GM23338 (cell line): ENCODE data around the gene CUEDC1. TPM values are rescaled to one million over a fixed set of nuclear protein-coding genes. Genes with fewer than 3 reads are reported as not detected.

Source experiments
- CREB1 ChIP-seq: fragments of 250-450 bp; sonication (Bioruptor Pico); IDR thresholded peaks from 2 replicates; pipeline ENCODE4 v1.5.0; 2020; ENCODE audit warnings: low read depth, mild to moderate bottlenecking, moderate library complexity
- ETS1 ChIP-seq: IDR thresholded peaks from 2 replicates; pipeline ENCODE4 v1.6.1; 2016; ENCODE audit warnings: antibody characterized with exemption
- JUNB ChIP-seq: IDR thresholded peaks from one replicate; pipeline ENCODE4 v1.6.1; 2016; ENCODE audit warnings: antibody characterized with exemption; ENCODE audit not compliant: unreplicated experiment
- STAT1 ChIP-seq: IDR thresholded peaks from one replicate; pipeline ENCODE4 v1.6.1; 2016; ENCODE audit warnings: antibody characterized with exemption; ENCODE audit not compliant: unreplicated experiment
- ZNF331 ChIP-seq: fragments of 250-450 bp; sonication (Bioruptor Pico); IDR thresholded peaks from 2 replicates; pipeline ENCODE4 v1.5.0; 2020; ENCODE audit warnings: low read depth, mild to moderate bottlenecking, moderate library complexity
- polyA plus RNA-seq: library from polyadenylated mRNA; unstranded; fragments of >200 nt; fragmentation: Nextera tagmentation; extraction: Ambion mirVana; gene quantifications from 2 replicates; pipeline ENCODE4 v1.2.1, GENCODE V29; 2016
- total RNA-seq: library from RNA; depleted of rRNA; stranded (reverse); fragments of >200 nt; shearing (Covaris generic); gene quantifications from 2 replicates; pipeline ENCODE4 v1.2.3, GENCODE V29; 2014
- TF ChIP-seq, protein P1 (sequence below): fragments of 250-450 bp; sonication (Bioruptor Pico); IDR thresholded peaks from 2 replicates; pipeline ENCODE4 v1.5.0; 2020; ENCODE audit warnings: mild to moderate bottlenecking, moderate library complexity
- TF ChIP-seq, protein P2 (sequence below), 2 experiments: fragments of 200-600 bp in 1 of 2; sonication (generic) in 1 of 2; conservative IDR thresholded peaks; 2 replicates each; pipeline versions ENCODE4 v1.5.1 to v1.6.1; 2016 to 2017; ENCODE audit warnings: antibody characterized with exemption in 2 of 2, low read depth in 2 of 2, mild to moderate bottlenecking in 2 of 2, moderate library complexity in 1 of 2
- TF ChIP-seq, protein P3 (sequence below): IDR thresholded peaks from one replicate; pipeline ENCODE4 v1.6.1; 2018; ENCODE audit warnings: antibody characterized with exemption; ENCODE audit not compliant: unreplicated experiment

CUEDC1 gene
- total and polyA plus RNA-seq, 2 experiments from 2014 or later = 3.0 to 7.7 TPM

- TF ChIP-seq, protein P1, sequence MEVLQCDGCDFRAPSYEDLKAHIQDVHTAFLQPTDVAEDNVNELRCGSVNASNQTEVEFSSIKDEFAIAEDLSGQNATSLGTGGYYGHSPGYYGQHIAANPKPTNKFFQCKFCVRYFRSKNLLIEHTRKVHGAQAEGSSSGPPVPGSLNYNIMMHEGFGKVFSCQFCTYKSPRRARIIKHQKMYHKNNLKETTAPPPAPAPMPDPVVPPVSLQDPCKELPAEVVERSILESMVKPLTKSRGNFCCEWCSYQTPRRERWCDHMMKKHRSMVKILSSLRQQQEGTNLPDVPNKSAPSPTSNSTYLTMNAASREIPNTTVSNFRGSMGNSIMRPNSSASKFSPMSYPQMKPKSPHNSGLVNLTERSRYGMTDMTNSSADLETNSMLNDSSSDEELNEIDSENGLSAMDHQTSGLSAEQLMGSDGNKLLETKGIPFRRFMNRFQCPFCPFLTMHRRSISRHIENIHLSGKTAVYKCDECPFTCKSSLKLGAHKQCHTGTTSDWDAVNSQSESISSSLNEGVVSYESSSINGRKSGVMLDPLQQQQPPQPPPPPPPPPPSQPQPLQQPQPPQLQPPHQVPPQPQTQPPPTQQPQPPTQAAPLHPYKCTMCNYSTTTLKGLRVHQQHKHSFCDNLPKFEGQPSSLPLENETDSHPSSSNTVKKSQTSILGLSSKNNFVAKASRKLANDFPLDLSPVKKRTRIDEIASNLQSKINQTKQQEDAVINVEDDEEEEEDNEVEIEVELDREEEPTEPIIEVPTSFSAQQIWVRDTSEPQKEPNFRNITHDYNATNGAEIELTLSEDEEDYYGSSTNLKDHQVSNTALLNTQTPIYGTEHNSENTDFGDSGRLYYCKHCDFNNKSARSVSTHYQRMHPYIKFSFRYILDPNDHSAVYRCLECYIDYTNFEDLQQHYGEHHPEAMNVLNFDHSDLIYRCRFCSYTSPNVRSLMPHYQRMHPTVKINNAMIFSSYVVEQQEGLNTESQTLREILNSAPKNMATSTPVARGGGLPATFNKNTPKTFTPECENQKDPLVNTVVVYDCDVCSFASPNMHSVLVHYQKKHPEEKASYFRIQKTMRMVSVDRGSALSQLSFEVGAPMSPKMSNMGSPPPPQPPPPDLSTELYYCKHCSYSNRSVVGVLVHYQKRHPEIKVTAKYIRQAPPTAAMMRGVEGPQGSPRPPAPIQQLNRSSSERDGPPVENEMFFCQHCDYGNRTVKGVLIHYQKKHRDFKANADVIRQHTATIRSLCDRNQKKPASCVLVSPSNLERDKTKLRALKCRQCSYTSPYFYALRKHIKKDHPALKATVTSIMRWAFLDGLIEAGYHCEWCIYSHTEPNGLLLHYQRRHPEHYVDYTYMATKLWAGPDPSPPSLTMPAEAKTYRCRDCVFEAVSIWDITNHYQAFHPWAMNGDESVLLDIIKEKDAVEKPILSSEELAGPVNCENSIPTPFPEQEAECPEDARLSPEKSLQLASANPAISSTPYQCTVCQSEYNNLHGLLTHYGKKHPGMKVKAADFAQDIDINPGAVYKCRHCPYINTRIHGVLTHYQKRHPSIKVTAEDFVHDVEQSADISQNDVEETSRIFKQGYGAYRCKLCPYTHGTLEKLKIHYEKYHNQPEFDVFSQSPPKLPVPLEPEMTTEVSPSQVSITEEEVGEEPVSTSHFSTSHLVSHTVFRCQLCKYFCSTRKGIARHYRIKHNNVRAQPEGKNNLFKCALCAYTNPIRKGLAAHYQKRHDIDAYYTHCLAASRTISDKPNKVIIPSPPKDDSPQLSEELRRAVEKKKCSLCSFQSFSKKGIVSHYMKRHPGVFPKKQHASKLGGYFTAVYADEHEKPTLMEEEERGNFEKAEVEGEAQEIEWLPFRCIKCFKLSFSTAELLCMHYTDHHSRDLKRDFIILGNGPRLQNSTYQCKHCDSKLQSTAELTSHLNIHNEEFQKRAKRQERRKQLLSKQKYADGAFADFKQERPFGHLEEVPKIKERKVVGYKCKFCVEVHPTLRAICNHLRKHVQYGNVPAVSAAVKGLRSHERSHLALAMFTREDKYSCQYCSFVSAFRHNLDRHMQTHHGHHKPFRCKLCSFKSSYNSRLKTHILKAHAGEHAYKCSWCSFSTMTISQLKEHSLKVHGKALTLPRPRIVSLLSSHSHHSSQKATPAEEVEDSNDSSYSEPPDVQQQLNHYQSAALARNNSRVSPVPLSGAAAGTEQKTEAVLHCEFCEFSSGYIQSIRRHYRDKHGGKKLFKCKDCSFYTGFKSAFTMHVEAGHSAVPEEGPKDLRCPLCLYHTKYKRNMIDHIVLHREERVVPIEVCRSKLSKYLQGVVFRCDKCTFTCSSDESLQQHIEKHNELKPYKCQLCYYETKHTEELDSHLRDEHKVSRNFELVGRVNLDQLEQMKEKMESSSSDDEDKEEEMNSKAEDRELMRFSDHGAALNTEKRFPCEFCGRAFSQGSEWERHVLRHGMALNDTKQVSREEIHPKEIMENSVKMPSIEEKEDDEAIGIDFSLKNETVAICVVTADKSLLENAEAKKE (CRISPR knock-in tag) = no peak
- TF ChIP-seq, protein P2, sequence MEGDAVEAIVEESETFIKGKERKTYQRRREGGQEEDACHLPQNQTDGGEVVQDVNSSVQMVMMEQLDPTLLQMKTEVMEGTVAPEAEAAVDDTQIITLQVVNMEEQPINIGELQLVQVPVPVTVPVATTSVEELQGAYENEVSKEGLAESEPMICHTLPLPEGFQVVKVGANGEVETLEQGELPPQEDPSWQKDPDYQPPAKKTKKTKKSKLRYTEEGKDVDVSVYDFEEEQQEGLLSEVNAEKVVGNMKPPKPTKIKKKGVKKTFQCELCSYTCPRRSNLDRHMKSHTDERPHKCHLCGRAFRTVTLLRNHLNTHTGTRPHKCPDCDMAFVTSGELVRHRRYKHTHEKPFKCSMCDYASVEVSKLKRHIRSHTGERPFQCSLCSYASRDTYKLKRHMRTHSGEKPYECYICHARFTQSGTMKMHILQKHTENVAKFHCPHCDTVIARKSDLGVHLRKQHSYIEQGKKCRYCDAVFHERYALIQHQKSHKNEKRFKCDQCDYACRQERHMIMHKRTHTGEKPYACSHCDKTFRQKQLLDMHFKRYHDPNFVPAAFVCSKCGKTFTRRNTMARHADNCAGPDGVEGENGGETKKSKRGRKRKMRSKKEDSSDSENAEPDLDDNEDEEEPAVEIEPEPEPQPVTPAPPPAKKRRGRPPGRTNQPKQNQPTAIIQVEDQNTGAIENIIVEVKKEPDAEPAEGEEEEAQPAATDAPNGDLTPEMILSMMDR (conservative IDR thresholded peaks at IDR 0.05; ENCODE audit: low read depth in 2 of 2) = no peak
- TF ChIP-seq CREB1 (CRISPR knock-in tag) (no peak), ETS1 (no peak), ZNF331 (CRISPR knock-in tag) (no peak), STAT1 (no peak), JUNB (no peak)
- TF ChIP-seq, protein P3, sequence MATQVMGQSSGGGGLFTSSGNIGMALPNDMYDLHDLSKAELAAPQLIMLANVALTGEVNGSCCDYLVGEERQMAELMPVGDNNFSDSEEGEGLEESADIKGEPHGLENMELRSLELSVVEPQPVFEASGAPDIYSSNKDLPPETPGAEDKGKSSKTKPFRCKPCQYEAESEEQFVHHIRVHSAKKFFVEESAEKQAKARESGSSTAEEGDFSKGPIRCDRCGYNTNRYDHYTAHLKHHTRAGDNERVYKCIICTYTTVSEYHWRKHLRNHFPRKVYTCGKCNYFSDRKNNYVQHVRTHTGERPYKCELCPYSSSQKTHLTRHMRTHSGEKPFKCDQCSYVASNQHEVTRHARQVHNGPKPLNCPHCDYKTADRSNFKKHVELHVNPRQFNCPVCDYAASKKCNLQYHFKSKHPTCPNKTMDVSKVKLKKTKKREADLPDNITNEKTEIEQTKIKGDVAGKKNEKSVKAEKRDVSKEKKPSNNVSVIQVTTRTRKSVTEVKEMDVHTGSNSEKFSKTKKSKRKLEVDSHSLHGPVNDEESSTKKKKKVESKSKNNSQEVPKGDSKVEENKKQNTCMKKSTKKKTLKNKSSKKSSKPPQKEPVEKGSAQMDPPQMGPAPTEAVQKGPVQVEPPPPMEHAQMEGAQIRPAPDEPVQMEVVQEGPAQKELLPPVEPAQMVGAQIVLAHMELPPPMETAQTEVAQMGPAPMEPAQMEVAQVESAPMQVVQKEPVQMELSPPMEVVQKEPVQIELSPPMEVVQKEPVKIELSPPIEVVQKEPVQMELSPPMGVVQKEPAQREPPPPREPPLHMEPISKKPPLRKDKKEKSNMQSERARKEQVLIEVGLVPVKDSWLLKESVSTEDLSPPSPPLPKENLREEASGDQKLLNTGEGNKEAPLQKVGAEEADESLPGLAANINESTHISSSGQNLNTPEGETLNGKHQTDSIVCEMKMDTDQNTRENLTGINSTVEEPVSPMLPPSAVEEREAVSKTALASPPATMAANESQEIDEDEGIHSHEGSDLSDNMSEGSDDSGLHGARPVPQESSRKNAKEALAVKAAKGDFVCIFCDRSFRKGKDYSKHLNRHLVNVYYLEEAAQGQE = no peak
These were observed 92.2 kb downstream of the CUEDC1 start (continued) for GRCh38 chr17:57862694-57863667.
